GDM1 (cell line): ENCODE results near the gene CAMLG.

Experiments used
- DNase-seq: peaks from one replicate; lab custom pipeline; 2025; lab: John Stamatoyannopoulos, UW

CAMLG gene

GRCh38 chr5:134784241-134784920, 46.0 kb downstream of the CAMLG start:
- no peak for DNase-seq

GRCh38 chr5:134784946-134785620, 46.7 kb downstream of the CAMLG start:
- no peak for DNase-seq

DNA sequence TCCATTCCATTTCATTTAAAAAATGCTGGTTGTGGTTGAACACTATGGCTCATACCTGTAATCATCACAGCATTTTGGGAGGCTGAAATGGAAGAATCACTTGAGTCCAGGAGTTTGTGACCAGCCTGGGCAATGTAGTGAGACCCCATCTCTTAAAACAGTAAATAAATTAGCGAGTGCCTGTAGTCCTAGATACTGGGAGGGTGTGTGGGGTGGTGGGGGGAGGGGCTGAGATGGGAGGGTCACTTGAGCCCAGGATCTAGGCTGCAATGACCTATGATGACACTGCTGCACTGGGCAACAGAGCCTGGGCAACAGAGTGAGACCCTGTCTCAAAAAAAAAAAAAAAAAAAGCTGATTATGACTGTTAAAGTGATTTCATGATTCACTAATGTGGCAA, 49.3 kb downstream of the CAMLG start:
- DNase-seq, result no peak

DNA sequence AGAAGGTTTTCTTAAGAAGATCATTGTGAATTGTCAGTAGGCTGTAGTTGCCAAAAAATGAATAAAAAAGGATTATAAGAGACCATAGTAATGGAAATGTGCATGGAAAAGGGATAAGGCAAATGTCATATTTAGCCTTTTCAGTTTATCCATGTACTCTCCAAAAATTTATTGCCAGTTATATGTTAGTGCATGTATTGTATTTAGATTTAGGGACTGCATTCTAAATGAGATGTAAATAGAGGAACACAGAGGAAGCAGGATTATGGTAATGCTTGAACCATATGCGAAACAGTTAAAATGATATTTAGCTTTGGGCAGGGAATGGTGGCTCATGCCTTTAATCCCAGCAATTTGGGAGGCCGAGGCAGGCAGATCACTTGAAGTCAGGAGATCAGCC, 53.2 kb downstream of the CAMLG start:
- DNase-seq, result no peak

DNA sequence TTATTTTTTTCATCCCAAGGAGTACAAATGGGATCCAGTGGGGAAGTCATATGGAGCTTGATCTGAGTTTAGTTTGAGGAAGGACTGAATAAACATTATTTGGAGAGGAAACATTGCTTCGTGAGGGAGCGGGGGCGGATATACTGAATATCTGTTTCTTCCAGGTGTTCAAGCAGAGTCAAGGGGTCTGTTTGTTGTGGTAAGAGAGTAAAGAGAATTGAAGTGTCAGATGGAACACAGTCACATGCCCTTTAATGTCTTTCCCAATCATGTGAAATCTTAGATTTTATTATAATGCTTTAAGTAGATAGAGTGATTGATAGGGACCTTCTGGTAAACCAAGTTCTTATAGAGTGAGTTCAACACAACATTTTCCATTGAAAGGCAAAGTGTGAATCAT, 53.9 kb downstream of the CAMLG start:
- no peak for DNase-seq

GRCh38 chr5:134793111-134793510, 54.8 kb downstream of the CAMLG start:
- DNase-seq, result no peak

DNA sequence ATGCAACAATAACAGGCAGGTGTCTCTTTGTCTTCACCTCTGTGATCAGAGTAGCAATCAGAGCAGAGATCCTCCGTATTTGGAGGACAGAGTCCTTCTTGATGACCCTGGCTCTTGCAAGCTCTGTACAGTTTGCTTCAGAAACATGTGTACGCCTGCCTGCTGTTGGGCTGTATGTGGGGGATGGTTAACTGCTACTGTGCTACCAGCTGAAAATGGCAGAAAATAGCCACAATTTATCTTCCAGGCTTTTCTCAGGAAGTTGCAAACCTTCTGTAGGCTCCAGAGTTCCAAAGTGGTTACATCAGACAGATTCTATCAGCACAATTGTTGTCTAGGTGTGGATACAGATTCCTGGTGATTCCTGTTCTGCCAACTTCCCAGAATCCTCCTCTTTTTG, 55.7 kb downstream of the CAMLG start:
- DNase-seq, result no peak

DNA sequence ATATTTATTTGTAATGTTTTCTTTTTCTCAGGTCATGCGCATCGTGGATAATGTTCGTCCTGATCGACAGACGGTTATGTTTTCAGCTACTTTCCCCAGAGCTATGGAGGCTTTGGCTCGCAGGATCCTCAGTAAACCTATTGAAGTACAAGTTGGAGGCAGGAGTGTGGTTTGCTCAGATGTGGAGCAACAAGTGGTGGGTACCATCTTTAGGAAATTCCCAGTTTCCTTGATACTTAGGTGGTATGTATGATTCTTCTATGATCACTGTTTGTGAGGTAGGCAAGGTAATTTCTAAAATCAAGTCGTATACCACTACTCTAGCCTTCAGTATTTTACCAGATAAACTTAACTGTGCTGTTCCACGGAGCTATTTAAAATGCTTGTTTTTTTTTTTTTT, 56.5 kb downstream of the CAMLG start:
- DNase-seq, result no peak

- no peak for DNase-seq
These were observed 60.1 kb downstream of the CAMLG start for GRCh38 chr5:134798468-134798867.
